CD4-positive, alpha-beta memory T cell (primary cell): ENCODE measurements around the gene PTCHD4. TPM values are rescaled to one million over a fixed set of nuclear protein-coding genes. Genes with fewer than 3 reads are reported as not detected.
"Not testable (repeated sequence)": the region's sequence is repeated elsewhere in the genome, so short reads cannot be mapped to it uniquely, and the experiment has no call there.

ENCODE experiments used
- CTCF ChIA-PET: fragments of 350-600 bp; sonication (Branson Sonifier 250); formaldehyde crosslinking; loops from one replicate; lab custom pipeline; 2021; ENCODE audit warnings: inconsistent platforms; ENCODE audit not compliant: partially characterized antibody; lab: Charles Lee
- POLR2A ChIA-PET: fragments of 350-600 bp; sonication (Branson Sonifier 250); formaldehyde crosslinking; loops from one replicate; lab custom pipeline; 2021; ENCODE audit not compliant: partially characterized antibody; lab: Charles Lee
- DNase-seq, 5 donors: peaks; one replicate each; pipeline versions ENCODE4 v3.0.0 to v3.0.0-alpha.2; 2020 to 2022; ENCODE audit warnings: mixed read lengths in 1 of 5
- H3K27ac ChIP-seq: one replicate; pipeline ENCODE4 v1.7.0; 2013; ENCODE audit warnings: low read depth, low read length
- H3K27me3 ChIP-seq: 2 replicates; pipeline ENCODE4 v1.7.0; 2013; ENCODE audit warnings: mild to moderate bottlenecking, low read length, moderate library complexity; ENCODE audit not compliant: insufficient read depth
- H3K36me3 ChIP-seq: 2 replicates; pipeline ENCODE4 v1.7.0; 2013; ENCODE audit warnings: mild to moderate bottlenecking, low read length, moderate library complexity; ENCODE audit not compliant: insufficient read depth
- H3K4me1 ChIP-seq: 2 replicates; pipeline ENCODE4 v1.7.0; 2013; ENCODE audit warnings: mild to moderate bottlenecking, low read length, moderate library complexity; ENCODE audit not compliant: insufficient read depth
- H3K4me3 ChIP-seq, 2 donors: one replicate each; pipeline ENCODE4 v1.7.0; 2013; ENCODE audit warnings: low read length in 2 of 2, mild to moderate bottlenecking in 1 of 2
- H3K9me3 ChIP-seq, 2 donors: one replicate each; pipeline ENCODE4 v1.7.0; 2013; ENCODE audit warnings: low read length in 2 of 2, control low read depth in 1 of 2; ENCODE audit not compliant: control insufficient read depth in 1 of 2
- H3K27ac Mint-ChIP-seq, 7 donors: one replicate each; pipeline ENCODE4 v1.8.0; 2020 to 2021; ENCODE audit warnings: mixed read lengths in 7 of 7, mild to moderate bottlenecking in 6 of 7, inconsistent platforms in 3 of 7, moderate library complexity in 3 of 7
- H3K27me3 Mint-ChIP-seq, 2 donors: one replicate each; pipeline ENCODE4 v1.8.0; 2020 to 2021; ENCODE audit warnings: mixed read lengths in 2 of 2
- H3K36me3 Mint-ChIP-seq, 2 donors: one replicate each; pipeline ENCODE4 v1.8.0; 2020 to 2021; ENCODE audit warnings: mixed read lengths in 2 of 2, inconsistent platforms in 1 of 2, mild to moderate bottlenecking in 1 of 2
- H3K4me1 Mint-ChIP-seq, 4 donors: one replicate each; pipeline ENCODE4 v1.8.0; 2020 to 2021; ENCODE audit warnings: mixed read lengths in 4 of 4, mild to moderate bottlenecking in 1 of 4
- H3K4me3 Mint-ChIP-seq, 8 donors: one replicate each; pipeline ENCODE4 v1.8.0; 2020 to 2021; ENCODE audit warnings: mixed read lengths in 8 of 8, mild to moderate bottlenecking in 7 of 8, moderate library complexity in 6 of 8, inconsistent platforms in 3 of 8
- H3K9me3 Mint-ChIP-seq, 8 donors: one replicate each; pipeline ENCODE4 v1.8.0; 2020 to 2021; ENCODE audit warnings: mixed read lengths in 8 of 8, mild to moderate bottlenecking in 5 of 8, inconsistent platforms in 3 of 8, moderate library complexity in 1 of 8
- intact Hi-C: fragments of 100-400 bp; cut with micrococcal nuclease; formaldehyde crosslinking; loops from one replicate; pipeline ENCODE4 v1.15.1; 2023
- polyA plus RNA-seq, 2 donors: library from polyadenylated mRNA; unstranded; fragments of 300-500 nt; fragmentation: Illumina TruSeq; gene quantifications; one replicate each; pipeline ENCODE4 v1.2.3, GENCODE V29; 2021
- total RNA-seq, 2 experiments: library from RNA; stranded (reverse); gene quantifications; one replicate each; pipeline ENCODE4 v1.2.3, GENCODE V29; 2021

PTCHD4 gene
- total and polyA plus RNA-seq, 4 experiments from 2014 or later, result not detected

DNA sequence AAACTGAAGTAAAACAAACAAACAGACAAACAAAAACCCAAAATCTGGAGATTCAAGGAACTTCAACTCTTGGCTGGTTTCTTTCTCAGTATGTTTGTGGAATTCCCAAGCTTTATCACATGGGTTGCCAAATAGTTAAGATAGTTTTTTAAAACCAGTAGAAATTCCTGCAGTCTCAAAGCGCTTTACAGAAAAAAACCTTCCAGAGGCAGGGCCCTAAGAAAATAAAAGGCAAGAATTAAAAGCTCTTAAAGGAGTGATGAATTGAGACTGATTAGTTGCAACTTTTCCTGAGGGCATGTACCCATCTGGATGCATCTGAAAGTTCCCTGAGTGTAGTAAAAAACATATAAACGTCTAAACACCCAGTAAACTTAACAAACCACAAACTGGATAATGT is 25.9 kb upstream of the PTCHD4 start:
- Histone ChIP-seq H3K36me3 (no peaks in the 10 kb centered on the region), H3K27ac (no peak overlapping the region), H3K9me3 (no peaks in the 10 kb centered on the region), H3K4me3 (no peak overlapping the region), H3K27me3 (no peaks in the 10 kb centered on the region), H3K4me1 (no peaks in the 10 kb centered on the region)
- H3K27ac Mint-ChIP-seq, result no peak overlapping the region
- H3K36me3 Mint-ChIP-seq, result no peaks in the 10 kb centered on the region
- H3K27me3 Mint-ChIP-seq, result no peaks in the 10 kb centered on the region
- DNase-seq, result no peak
- H3K4me3 Mint-ChIP-seq, result no peak overlapping the region
- intact Hi-C loops, result no loop called here
- H3K9me3 Mint-ChIP-seq, result peaks cover 0 to 4% (median 0%) of the 10 kb centered on the region in 8 donors
- no peaks in the 10 kb centered on the region for H3K4me1 Mint-ChIP-seq
- ChIA-PET CTCF (no interaction called here), POLR2A (no interaction called here)

DNA sequence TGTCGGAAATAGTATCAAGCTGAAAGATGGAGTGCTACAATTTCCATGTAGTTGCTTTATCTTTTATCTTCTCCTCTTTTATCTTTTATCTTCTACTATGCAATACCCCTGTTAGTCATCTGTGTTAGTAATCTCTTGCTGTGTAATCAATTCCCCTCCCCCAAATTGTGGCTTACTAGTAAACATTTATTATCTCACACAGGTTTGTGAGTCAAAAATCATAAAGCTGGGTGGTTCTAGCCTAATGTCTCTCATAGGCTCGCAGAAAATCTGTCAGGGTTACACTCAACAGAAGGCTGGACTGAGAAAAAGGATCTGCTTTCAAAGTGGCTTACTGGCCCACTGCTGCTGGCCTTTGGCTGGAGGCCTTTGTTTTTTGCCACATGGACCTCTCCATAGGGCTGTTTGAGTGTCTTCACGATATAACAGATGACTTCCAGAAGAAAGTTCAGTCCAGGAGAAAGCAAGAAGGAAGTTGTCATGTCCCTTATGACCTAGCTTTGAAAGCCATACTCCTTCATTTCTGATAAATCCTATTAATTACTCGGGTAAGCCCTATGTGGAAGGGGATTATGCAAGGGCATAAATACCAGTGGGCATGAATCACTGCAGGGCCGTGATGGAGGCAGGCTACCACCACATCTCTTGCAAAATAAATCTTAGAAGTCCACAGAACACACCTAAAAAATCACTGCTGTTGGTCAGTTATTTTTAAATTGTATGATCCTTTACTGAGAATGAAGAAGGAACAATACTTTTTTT is 24.5 kb upstream of the PTCHD4 start:
- no peaks in the 10 kb centered on the region for H3K36me3 ChIP-seq
- H3K4me3 ChIP-seq, result no peak overlapping the region
- H3K27ac ChIP-seq, result no peak overlapping the region
- Mint-ChIP-seq H3K27ac (no peak overlapping the region), H3K4me3 (no peak overlapping the region), H3K9me3 (peaks cover 0 to 4% (median 0%) of the 10 kb centered on the region in 8 donors), H3K36me3 (no peaks in the 10 kb centered on the region), H3K4me1 (no peaks in the 10 kb centered on the region), H3K27me3 (no peaks in the 10 kb centered on the region)
- ChIA-PET CTCF (no interaction called here), POLR2A (no interaction called here)
- intact Hi-C loops, result no loop called here
- H3K27me3 ChIP-seq, result no peaks in the 10 kb centered on the region
- no peaks in the 10 kb centered on the region for H3K9me3 ChIP-seq
- H3K4me1 ChIP-seq, result no peaks in the 10 kb centered on the region
- no peak for DNase-seq

DNA sequence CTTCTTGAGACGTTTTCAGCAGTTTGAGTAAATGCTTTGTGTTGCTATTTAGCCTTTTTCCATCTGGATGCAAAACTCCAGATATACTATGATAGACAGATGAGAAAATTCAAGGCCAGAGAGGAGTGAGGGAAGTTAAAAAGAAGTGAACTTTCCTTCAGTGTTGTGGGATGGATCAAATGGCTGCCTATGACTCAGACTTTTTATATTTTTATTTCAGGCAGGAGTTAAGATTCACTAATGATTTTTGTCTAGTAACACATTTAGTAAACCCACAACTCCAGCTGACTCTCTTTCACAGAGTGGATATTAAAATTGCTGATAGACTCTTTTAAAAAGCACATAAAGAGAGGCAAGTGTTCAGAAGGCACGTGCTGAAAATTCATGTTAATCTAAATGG is 23.2 kb upstream of the PTCHD4 start:
- no peaks in the 10 kb centered on the region for H3K27me3 Mint-ChIP-seq
- H3K27ac Mint-ChIP-seq, result no peak overlapping the region
- no peak overlapping the region for H3K27ac ChIP-seq
- POLR2A ChIA-PET, result no interaction called here
- no peaks in the 10 kb centered on the region for H3K36me3 ChIP-seq
- CTCF ChIA-PET, result no interaction called here
- peaks cover 0 to 4% (median 0%) of the 10 kb centered on the region in 8 donors for H3K9me3 Mint-ChIP-seq
- no peak overlapping the region for H3K4me3 ChIP-seq
- no peak for DNase-seq
- no peak overlapping the region for H3K4me3 Mint-ChIP-seq
- no peaks in the 10 kb centered on the region for H3K9me3 ChIP-seq
- H3K27me3 ChIP-seq, result no peaks in the 10 kb centered on the region
- no peaks in the 10 kb centered on the region for H3K4me1 Mint-ChIP-seq
- no peaks in the 10 kb centered on the region for H3K36me3 Mint-ChIP-seq
- intact Hi-C loops, result no loop called here
- no peaks in the 10 kb centered on the region for H3K4me1 ChIP-seq

DNA sequence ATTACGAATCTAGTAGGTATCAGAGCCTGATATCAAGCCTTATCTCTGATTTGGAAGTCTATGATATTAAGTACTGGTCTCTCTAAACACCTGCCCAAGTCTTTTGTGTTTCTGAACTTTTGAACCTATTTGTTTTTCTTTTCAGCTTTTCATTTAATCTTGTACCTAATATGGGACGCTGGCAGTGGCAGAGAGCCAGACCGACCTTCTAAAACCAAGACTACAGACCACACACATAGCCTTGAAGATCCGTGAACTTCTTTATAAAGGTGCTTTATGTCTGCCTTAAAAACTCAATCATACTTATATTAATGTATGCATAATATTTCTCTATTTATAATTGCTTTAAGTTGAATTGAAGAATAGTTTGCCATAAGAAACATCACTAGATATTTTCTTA is 12.6 kb upstream of the PTCHD4 start:
- intact Hi-C loops, result no loop called here
- Mint-ChIP-seq H3K9me3 (no peaks in the 10 kb centered on the region), H3K27me3 (no peaks in the 10 kb centered on the region), H3K4me3 (no peak overlapping the region), H3K36me3 (no peaks in the 10 kb centered on the region), H3K27ac (no peak overlapping the region), H3K4me1 (no peaks in the 10 kb centered on the region)
- ChIA-PET CTCF (no interaction called here), POLR2A (no interaction called here)
- no peak for DNase-seq
- no peak overlapping the region for H3K27ac ChIP-seq
- no peaks in the 10 kb centered on the region for H3K27me3 ChIP-seq
- no peaks in the 10 kb centered on the region for H3K36me3 ChIP-seq
- H3K9me3 ChIP-seq, result no peaks in the 10 kb centered on the region
- no peaks in the 10 kb centered on the region for H3K4me1 ChIP-seq
- no peak overlapping the region for H3K4me3 ChIP-seq

DNA sequence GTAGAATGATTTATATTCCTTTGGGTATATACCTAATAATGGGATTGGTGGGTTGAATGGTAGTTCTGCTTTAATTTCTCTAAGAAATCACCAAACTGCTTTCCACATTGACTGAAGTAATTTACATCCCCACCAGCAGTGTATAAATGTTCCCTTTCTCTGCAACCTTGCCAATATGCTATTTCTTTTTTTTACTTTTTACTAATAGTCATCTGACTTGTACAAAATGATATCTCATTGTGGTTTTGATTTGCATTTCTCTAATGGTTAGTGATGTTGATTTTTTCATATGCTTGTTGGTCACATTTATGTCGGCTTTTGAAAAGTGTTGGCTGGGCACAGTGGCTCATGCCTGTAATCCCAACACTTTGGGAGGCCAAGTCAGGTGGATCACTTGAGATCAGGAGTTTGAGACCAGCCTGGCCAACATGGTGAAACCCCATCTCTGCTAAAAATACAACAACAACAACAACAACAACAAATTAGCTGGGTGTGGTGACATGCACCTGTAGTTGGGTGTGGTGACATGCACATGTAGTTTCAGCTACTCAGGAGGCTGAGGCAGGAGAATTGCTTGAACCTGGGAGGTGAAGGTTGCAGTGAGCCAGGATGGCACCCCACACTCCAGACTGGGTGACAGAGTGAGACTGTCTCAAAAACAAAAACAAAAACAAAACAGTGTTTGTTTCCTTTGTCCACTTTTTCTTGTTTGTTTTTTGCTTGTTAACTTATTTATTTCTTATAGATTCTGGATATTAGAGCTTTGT is 11.2 kb upstream of the PTCHD4 start:
- intact Hi-C loops, POLR2A ChIA-PET, H3K4me3 Mint-ChIP-seq, DNase-seq, H3K4me3 ChIP-seq, H3K27me3 ChIP-seq, H3K27me3 Mint-ChIP-seq, H3K4me1 ChIP-seq, H3K36me3 Mint-ChIP-seq, H3K4me1 Mint-ChIP-seq, H3K9me3 Mint-ChIP-seq, CTCF ChIA-PET, H3K27ac ChIP-seq, H3K27ac Mint-ChIP-seq, H3K9me3 ChIP-seq, H3K36me3 ChIP-seq: not testable (repeated sequence)

DNA sequence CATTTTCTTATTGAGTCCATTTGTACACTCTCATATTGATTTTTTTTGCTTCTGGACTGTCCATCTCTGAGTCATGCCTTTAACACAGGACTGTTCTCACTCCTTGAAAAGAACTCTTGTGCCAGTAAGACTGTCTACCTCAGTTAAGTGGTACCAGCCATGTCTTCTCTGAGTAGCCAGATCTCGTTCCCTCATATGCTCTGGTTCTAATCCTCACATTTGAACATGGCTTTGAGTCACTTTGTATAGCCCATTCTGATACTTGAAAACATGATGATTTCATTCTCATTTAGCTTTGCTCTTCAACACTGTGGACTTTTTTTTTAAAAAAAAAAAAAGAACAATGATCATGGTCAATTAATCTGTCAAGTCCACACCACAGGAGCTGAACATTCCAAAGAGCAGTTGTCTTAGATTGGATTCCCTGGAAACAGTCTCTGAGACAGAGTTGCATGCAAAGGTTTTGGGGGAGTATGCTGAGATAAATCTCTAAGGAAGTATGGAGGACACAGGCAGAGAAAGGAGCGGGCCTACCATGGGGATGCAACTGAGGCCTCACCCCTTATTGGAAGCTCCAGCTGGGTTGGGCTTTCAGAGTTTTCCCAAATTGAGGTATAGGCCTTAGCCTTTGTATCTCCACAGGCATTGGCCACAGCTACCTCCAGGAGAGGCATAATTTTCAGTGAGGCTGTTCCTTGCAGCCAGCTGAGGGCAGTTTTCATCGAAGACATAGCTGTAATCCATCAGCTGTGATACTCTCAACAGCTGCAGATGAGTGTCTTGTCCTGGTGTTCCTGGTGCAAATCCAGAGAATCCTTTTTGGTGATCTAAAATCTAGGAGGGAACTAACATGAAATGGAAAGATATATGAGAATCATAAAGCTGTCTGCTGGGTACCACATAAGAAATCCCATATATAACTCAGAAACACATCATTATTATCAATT is 6.0 kb upstream of the PTCHD4 start:
- peaks cover 0 to 2% (median 0%) of the 10 kb centered on the region in 8 donors for H3K9me3 Mint-ChIP-seq
- H3K4me1 ChIP-seq, result no peaks in the 10 kb centered on the region

DNA sequence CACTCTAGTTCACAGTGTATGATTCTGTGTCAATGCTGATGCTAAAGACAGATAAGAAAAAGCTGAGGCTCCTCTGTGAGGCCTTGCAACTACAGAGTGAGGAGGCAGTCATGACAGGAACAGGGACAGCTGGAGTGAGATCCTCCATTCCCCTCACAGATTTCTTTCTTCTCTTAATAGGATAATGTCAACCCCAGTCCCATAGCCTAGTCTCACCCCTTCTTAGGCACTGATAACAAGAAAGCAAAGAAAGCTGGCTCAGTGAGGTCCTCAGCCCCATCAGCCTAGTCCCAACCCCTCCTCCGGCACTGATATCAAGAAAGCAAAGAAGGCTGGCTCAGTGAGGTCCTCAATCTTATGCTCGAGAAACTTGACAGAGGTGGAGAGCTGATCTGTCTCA is 2.1 kb upstream of the PTCHD4 start:
- Histone ChIP-seq H3K9me3 (no peaks in the 10 kb centered on the region), H3K36me3 (no peaks in the 10 kb centered on the region), H3K4me3 (no peak overlapping the region), H3K27me3 (no peaks in the 10 kb centered on the region), H3K27ac (no peak overlapping the region), H3K4me1 (no peaks in the 10 kb centered on the region)
- Mint-ChIP-seq H3K4me1 (no peaks in the 10 kb centered on the region), H3K9me3 (peaks cover 0 to 2% (median 0%) of the 10 kb centered on the region in 8 donors), H3K27ac (no peak overlapping the region), H3K4me3 (no peak overlapping the region), H3K36me3 (no peaks in the 10 kb centered on the region), H3K27me3 (no peaks in the 10 kb centered on the region)
- ChIA-PET CTCF (no interaction called here), POLR2A (no interaction called here)
- intact Hi-C loops, result no loop called here
- no peak for DNase-seq

More for the DNA sequence above, 6.0 kb upstream of the PTCHD4 start:
- no peaks in the 10 kb centered on the region for H3K27me3 Mint-ChIP-seq
- H3K4me3 Mint-ChIP-seq, result no peak overlapping the region
- POLR2A ChIA-PET, result no interaction called here
- Histone ChIP-seq H3K36me3 (no peaks in the 10 kb centered on the region), H3K9me3 (no peaks in the 10 kb centered on the region), H3K4me3 (no peak overlapping the region), H3K27me3 (no peaks in the 10 kb centered on the region), H3K27ac (no peak overlapping the region)
- CTCF ChIA-PET, result no interaction called here
- DNase-seq, result no peak
- intact Hi-C loops, result no loop called here
- no peaks in the 10 kb centered on the region for H3K4me1 Mint-ChIP-seq
- H3K27ac Mint-ChIP-seq, result no peak overlapping the region
- no peaks in the 10 kb centered on the region for H3K36me3 Mint-ChIP-seq
